RWPE2 (cell line): Measurements from ENCODE around the gene AP2M1.

Experiments used
- ATAC-seq: fragments of 200-7000 bp; cut with Tn5 transposase; 3 replicates; pipeline ENCODE4 v1.9.1; 2021; ENCODE audit warnings: low read depth
- DNase-seq: peaks from one replicate; pipeline ENCODE4 v3.0.0-alpha.2; 2020; ENCODE audit warnings: low spot score
- H3K27ac ChIP-seq: fragments of 450-650 bp; 2 replicates; pipeline ENCODE4 v1.5.1; 2017; ENCODE audit warnings: mild to moderate bottlenecking; ENCODE audit not compliant: poor library complexity, severe bottlenecking
- H3K27me3 ChIP-seq: fragments of 250-450 bp; sonication (Bioruptor Pico); 2 replicates; pipeline ENCODE4 v1.5.1; 2021; ENCODE audit warnings: mild to moderate bottlenecking, moderate library complexity; ENCODE audit not compliant: insufficient read depth, poor library complexity, severe bottlenecking
- H3K36me3 ChIP-seq: fragments of 250-450 bp; sonication (Bioruptor Pico); 2 replicates; pipeline ENCODE4 v1.5.1; 2020; ENCODE audit warnings: low read depth, mild to moderate bottlenecking, moderate library complexity
- H3K4me1 ChIP-seq: fragments of 250-450 bp; sonication (Bioruptor Pico); 2 replicates; pipeline ENCODE4 v1.5.1; 2021; ENCODE audit warnings: mild to moderate bottlenecking, moderate library complexity; ENCODE audit not compliant: insufficient read depth, poor library complexity, severe bottlenecking
- H3K4me3 ChIP-seq: fragments of 250-450 bp; sonication (Bioruptor Pico); 2 replicates; pipeline ENCODE4 v1.5.1; 2021; ENCODE audit warnings: mild to moderate bottlenecking, moderate library complexity; ENCODE audit not compliant: severe bottlenecking
- H3K9me3 ChIP-seq: fragments of 250-450 bp; sonication (Bioruptor Pico); 2 replicates; pipeline ENCODE4 v1.5.1; 2021; ENCODE audit warnings: mild to moderate bottlenecking, moderate library complexity; ENCODE audit not compliant: severe bottlenecking
- TF ChIP-seq, protein P1 (sequence below): fragments of 450-650 bp; IDR thresholded peaks from one replicate; pipeline ENCODE4 v1.5.1; 2017; ENCODE audit warnings: mild to moderate bottlenecking, moderate library complexity; ENCODE audit not compliant: poor library complexity, severe bottlenecking

The AP2M1 gene

DNA sequence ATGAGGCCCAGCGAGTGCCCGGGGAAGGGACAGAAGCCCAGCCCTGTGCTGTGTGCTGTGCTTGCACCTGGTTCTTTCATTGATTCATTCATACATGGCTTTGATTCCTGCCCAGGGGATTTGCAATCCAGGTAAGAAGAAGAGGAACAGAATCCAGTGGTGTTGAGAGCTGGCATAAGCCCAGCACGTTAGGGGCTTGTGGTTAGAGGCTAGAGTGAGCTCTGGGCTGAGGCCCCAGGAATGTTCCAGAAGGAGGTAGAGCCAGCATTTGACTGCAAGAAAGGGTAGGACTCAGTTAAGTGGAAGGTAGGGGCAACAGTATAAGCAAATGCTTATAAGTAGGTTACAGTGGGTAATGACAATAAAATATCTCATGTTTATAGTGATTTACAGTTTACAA, 57.0 kb downstream of the AP2M1 start:
- DNase-seq (no peak), ATAC-seq (no peak)
- no peak overlapping the region for H3K27ac ChIP-seq
- H3K36me3 ChIP-seq = no peaks in the 10 kb centered on the region
- peaks cover 37% of the 10 kb centered on the region for H3K27me3 ChIP-seq
- peaks cover 3% of the 10 kb centered on the region for H3K4me1 ChIP-seq
- H3K4me3 ChIP-seq = no peak overlapping the region
- TF ChIP-seq, protein P1, sequence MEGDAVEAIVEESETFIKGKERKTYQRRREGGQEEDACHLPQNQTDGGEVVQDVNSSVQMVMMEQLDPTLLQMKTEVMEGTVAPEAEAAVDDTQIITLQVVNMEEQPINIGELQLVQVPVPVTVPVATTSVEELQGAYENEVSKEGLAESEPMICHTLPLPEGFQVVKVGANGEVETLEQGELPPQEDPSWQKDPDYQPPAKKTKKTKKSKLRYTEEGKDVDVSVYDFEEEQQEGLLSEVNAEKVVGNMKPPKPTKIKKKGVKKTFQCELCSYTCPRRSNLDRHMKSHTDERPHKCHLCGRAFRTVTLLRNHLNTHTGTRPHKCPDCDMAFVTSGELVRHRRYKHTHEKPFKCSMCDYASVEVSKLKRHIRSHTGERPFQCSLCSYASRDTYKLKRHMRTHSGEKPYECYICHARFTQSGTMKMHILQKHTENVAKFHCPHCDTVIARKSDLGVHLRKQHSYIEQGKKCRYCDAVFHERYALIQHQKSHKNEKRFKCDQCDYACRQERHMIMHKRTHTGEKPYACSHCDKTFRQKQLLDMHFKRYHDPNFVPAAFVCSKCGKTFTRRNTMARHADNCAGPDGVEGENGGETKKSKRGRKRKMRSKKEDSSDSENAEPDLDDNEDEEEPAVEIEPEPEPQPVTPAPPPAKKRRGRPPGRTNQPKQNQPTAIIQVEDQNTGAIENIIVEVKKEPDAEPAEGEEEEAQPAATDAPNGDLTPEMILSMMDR = no peak
- H3K9me3 ChIP-seq = no peaks in the 10 kb centered on the region

DNA sequence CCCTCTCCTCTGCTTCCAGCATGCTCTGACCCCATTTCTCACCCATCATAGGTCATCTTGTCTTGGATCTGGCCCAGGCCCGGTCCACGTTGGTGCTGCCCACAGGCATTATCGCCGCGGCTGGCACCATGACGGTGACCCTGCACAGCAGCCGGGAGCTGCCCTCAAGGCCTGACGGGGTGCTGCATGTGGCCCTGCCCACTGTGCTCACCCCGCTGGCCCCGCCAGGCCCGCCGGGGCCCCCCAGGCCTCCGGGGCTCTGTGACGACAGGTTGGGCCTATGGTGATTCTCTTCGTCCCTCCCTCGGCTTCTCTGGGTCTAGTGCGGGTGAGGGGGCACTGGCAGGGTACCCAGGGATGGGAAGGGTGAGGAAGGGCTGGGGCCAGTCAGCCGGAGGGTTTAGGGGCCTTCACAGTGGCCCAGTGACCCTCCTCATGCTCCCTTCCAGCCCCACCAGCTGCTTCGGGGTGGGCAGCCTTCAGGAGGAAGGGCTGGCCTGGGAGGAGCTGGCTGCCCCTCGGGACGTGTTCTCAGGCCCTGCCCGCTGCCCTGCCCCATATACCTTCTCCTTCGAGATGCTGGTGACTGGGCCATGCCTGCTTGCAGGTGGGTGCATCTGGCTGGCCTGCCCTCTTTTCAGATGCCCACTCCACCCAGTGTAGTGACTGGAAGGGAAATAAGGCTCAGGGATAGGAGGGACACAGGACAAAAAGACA, 58.6 kb downstream of the AP2M1 start:
- H3K27ac ChIP-seq = no peak overlapping the region
- no peak overlapping the region for H3K4me3 ChIP-seq
- no peaks in the 10 kb centered on the region for H3K9me3 ChIP-seq
- no peaks in the 10 kb centered on the region for H3K36me3 ChIP-seq
- peaks cover 36% of the 10 kb centered on the region for H3K27me3 ChIP-seq
- TF ChIP-seq, protein P1 = no peak
- H3K4me1 ChIP-seq = peaks cover 3% of the 10 kb centered on the region
- ATAC-seq (no peak), DNase-seq (no peak)
